Gastrocnemius medialis (tissue), 4 donors: ENCODE measurements around the gene TAF1B. TPM values are rescaled to one million over a fixed set of nuclear protein-coding genes. Genes with fewer than 3 reads are reported as not detected.

Experiments used
- ATAC-seq, 2 donors: fragments of 150-250 bp; one replicate each; pipeline ENCODE4 v1.9.1; 2016
- DNase-seq, 2 donors: peaks; one replicate each; pipeline ENCODE4 v3.0.0-alpha.2; 2019
- H3K27ac ChIP-seq, 4 donors: fragments of 200-600 bp; sonication (generic); 1 replicate in 1 of 4; 2 replicates in 3 of 4; pipeline ENCODE4 v1.5.1; 2016 to 2018; ENCODE audit warnings: mild to moderate bottlenecking in 2 of 4, moderate library complexity in 1 of 4
- H3K27me3 ChIP-seq, 3 donors: fragments of 200-600 bp; sonication (generic) in 2 of 3; 1 replicate in 1 of 3; 2 replicates in 2 of 3; pipeline versions ENCODE4 v1.5.1 to v1.6.0; 2016 to 2019; ENCODE audit warnings: mild to moderate bottlenecking in 1 of 3, moderate library complexity in 1 of 3
- H3K36me3 ChIP-seq, 2 donors: fragments of 200-600 bp; sonication (generic) in 1 of 2; one replicate each; pipeline ENCODE4 v1.5.1; 2017 to 2018
- H3K4me1 ChIP-seq, 2 donors: fragments of 200-600 bp; sonication (generic) in 1 of 2; one replicate each; pipeline ENCODE4 v1.5.1; 2016 to 2017; ENCODE audit warnings: mild to moderate bottlenecking in 2 of 2
- H3K4me3 ChIP-seq, 4 donors: fragments of 200-600 bp; sonication (generic) in 3 of 4; 1 replicate in 1 of 4; 2 replicates in 3 of 4; pipeline ENCODE4 v1.5.1; 2016 to 2019; ENCODE audit warnings: mild to moderate bottlenecking in 2 of 4
- H3K9me3 ChIP-seq, 3 donors: fragments of 200-600 bp; sonication (generic) in 2 of 3; 1 replicate in 1 of 3; 2 replicates in 2 of 3; pipeline ENCODE4 v1.5.1; 2016 to 2019
- POLR2A ChIP-seq, 2 donors: fragments of 450-650 bp; IDR thresholded peaks; one replicate each; pipeline ENCODE4 v1.6.1; 2017; ENCODE audit warnings: antibody characterized with exemption in 2 of 2, mild to moderate bottlenecking in 2 of 2, moderate library complexity in 2 of 2
- in situ Hi-C, 4 donors: fragments of 200-750 bp; cut with MboI; loops; one replicate each; pipeline versions ENCODE4 v1.15.0 to v1.8.0; 2017; ENCODE audit warnings: low sequenced_read_pairs in 4 of 4
- intact Hi-C: fragments of 100-400 bp; cut with DNase I; formaldehyde crosslinking; loops from one replicate; pipeline ENCODE4 v1.15.1; 2023; ENCODE audit warnings: low total_unique reads
- total RNA-seq, 4 donors: library from RNA; depleted of rRNA; stranded (reverse); fragments of >200 nt; gene quantifications; one replicate each; pipeline versions ENCODE4 v1.1.0 to v1.2.3, GENCODE V29; 2016
- TF ChIP-seq, protein P1 (sequence below), 5 experiments: fragments of 450-650 bp in 3 of 5; fragments of 200-600 bp in 2 of 5; sonication (generic) in 2 of 5; IDR thresholded peaks in 4 of 5; conservative IDR thresholded peaks in 1 of 5; 1 replicate in 4 of 5; 2 replicates in 1 of 5; pipeline ENCODE4 v1.5.1; 2016 to 2019; ENCODE audit warnings: antibody characterized with exemption in 5 of 5, mild to moderate bottlenecking in 3 of 5, moderate library complexity in 3 of 5

TAF1B gene
- total RNA-seq, 4 donors from 2014 or later: 5.0 to 8.4 (median 7.3) TPM

DNA sequence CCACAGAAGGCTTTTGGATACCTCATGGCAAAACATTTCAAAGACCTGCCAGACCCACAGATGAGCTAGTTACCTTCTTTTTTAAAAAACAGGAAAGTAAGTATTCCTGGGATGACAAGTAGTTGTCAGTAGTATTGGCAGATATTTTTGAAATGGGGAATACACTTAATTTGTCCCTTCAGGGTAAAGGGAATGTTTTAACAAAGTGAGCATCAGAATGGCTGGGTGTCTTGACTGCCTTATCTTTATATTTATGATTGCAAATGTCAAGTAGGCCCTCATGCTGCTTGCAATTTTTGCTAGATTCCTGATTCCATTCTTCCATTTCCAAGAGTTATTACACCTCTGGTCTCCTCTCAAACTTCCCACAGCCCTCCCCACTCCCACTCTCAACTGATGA, 4.9 kb upstream of the TAF1B start:
- DNase-seq: no peak
- H3K4me1 ChIP-seq: peaks cover 14 to 17% of the 10 kb centered on the region in 2 donors
- no peaks in the 10 kb centered on the region for H3K36me3 ChIP-seq
- no peak overlapping the region for H3K27ac ChIP-seq
- intact Hi-C loops (no loop called here), in situ Hi-C loops (loop anchor here in 1 of 4 donors (25.0 kb wide), 1 partner anchor 224 kb away; no protein-coding TSS in a partner anchor)
- H3K9me3 ChIP-seq: no peaks in the 10 kb centered on the region
- ATAC-seq: no peak
- H3K4me3 ChIP-seq: no peak overlapping the region
- TF ChIP-seq POLR2A (IDR thresholded peaks at IDR 0.05): no peak
- TF ChIP-seq, protein P1, sequence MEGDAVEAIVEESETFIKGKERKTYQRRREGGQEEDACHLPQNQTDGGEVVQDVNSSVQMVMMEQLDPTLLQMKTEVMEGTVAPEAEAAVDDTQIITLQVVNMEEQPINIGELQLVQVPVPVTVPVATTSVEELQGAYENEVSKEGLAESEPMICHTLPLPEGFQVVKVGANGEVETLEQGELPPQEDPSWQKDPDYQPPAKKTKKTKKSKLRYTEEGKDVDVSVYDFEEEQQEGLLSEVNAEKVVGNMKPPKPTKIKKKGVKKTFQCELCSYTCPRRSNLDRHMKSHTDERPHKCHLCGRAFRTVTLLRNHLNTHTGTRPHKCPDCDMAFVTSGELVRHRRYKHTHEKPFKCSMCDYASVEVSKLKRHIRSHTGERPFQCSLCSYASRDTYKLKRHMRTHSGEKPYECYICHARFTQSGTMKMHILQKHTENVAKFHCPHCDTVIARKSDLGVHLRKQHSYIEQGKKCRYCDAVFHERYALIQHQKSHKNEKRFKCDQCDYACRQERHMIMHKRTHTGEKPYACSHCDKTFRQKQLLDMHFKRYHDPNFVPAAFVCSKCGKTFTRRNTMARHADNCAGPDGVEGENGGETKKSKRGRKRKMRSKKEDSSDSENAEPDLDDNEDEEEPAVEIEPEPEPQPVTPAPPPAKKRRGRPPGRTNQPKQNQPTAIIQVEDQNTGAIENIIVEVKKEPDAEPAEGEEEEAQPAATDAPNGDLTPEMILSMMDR (IDR thresholded peaks at IDR 0.05 in 4 of 5, conservative IDR thresholded peaks at IDR 0.05 in 1 of 5): no peak
- no peaks in the 10 kb centered on the region for H3K27me3 ChIP-seq

DNA sequence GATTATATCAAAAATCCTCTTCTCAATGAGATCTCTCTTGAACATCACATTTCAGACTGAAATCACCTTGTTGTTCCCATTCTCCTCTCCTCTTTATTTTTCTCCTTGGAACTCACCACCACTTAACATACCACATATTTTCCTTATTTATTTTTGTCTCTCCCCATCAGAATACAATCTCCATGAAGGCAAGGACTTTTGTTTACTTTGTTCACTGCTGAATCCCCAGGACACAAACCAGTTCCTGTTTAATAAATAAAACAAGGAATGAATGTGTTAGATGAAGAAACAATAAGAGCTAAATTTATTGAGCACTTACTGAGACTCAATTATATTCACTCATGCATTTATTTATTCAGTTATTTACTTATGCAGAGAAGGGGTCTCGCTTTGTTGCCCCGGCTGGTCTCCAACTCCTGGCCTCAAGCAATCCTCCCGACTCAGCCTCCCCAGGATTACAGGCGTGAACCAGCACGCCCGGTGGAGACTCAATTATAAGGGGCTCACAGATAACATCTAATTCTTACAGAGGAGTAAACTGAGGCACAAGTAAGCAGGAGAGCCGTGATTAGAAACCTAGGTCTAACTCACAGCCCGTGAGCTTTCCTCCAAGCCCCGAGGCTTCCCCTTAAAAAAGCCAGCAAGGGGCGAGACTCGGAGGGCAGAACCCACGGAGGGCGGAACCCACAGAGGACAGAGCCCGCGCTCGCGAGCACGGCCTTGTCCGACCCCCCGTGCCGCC, 616 bp upstream of the TAF1B start:
- peaks cover 18 to 22% of the 10 kb centered on the region in 2 donors for H3K4me1 ChIP-seq
- peak overlapping the region; percentile 74 to 97 (median 90) for H3K4me3 ChIP-seq
- TF ChIP-seq, protein P1 (IDR thresholded peaks at IDR 0.05 in 4 of 5, conservative IDR thresholded peaks at IDR 0.05 in 1 of 5): no peak
- TF ChIP-seq POLR2A (IDR thresholded peaks at IDR 0.05): no peak
- peaks cover 0 to 15% of the 10 kb centered on the region in 2 donors for H3K36me3 ChIP-seq
- H3K27me3 ChIP-seq: no peaks in the 10 kb centered on the region
- intact Hi-C loops: loop anchor here (1.0 to 5.0 kb wide), 4 partner anchors 28 to 200 kb away; partner anchors contain the start of genes GRHL1 and KLF11
- peak overlapping the region; percentile 80 to 95 (median 88) for H3K27ac ChIP-seq
- no peaks in the 10 kb centered on the region for H3K9me3 ChIP-seq
- no peak for ATAC-seq
- no peak for DNase-seq
- in situ Hi-C loops: loop anchor here in 1 of 4 donors (25.0 kb wide), 1 partner anchor 220 kb away; no protein-coding TSS in a partner anchor

DNA sequence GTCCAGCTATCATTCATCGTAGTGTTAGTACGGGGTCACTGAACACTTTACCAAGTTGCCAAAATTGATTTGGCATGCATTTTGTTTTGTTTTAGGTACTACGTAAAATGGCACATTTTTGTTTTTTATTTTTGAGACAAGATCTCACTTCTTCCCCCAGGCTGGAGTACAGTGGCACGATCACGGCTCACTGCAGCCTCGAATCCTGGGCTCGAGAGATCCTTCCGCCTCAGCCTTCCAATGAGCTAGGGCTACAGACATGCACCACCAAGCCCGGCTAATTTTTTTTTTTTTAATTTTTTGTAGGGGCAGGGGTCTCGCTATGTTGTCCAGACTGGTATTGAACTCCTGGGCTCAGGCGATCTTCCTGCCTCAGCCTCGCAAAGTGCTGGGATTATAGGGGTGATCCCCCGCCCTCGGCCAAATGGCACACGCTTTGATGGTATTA, 786 bp downstream of the TAF1B start:
- TF ChIP-seq, protein P1 (IDR thresholded peaks at IDR 0.05 in 4 of 5, conservative IDR thresholded peaks at IDR 0.05 in 1 of 5): no peak
- no peak for TF ChIP-seq POLR2A (IDR thresholded peaks at IDR 0.05)
- H3K4me1 ChIP-seq: peaks cover 17 to 22% of the 10 kb centered on the region in 2 donors
- H3K27ac ChIP-seq: peak overlapping the region; percentile 80 to 95 (median 88)
- ATAC-seq (no peak), DNase-seq (no peak)
- no peaks in the 10 kb centered on the region for H3K9me3 ChIP-seq
- intact Hi-C loops: loop anchor here (5.0 kb wide), 2 partner anchors 42 to 198 kb away; partner anchors contain the start of gene KLF11
- H3K36me3 ChIP-seq: peaks cover 0 to 15% of the 10 kb centered on the region in 2 donors
- no peaks in the 10 kb centered on the region for H3K27me3 ChIP-seq
- in situ Hi-C loops: loop anchor here in 1 of 4 donors (25.0 kb wide), 1 partner anchor 218 kb away; no protein-coding TSS in a partner anchor
- H3K4me3 ChIP-seq: peak overlapping the region; percentile 74 to 97 (median 90)

DNA sequence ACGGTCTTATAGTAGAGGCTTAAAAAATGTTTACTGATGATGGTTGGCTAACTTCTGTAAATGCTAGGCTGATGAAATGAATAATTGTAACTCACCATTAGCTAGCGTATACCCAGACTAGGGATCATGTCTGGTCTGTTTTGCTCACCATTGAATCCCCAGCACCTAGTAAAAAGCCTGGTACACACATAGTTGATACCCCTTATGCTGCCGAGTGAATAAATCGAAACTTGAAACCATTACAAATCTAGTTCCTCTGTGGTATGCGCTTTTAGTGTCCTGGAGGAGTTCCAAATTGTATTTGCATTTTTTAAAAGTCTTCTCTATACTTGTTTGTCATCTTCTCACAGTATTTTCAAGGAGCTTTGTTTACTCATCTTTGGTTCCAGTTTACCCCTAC, 1.3 kb downstream of the TAF1B start:
- no peak for ATAC-seq
- DNase-seq: no peak
- TF ChIP-seq POLR2A (IDR thresholded peaks at IDR 0.05): no peak
- TF ChIP-seq, protein P1 (IDR thresholded peaks at IDR 0.05 in 4 of 5, conservative IDR thresholded peaks at IDR 0.05 in 1 of 5): no peak
- Histone ChIP-seq H3K27ac (peak overlapping the region in 2 of 4 donors; percentile 80 to 95), H3K4me3 (peak overlapping the region; percentile 74 to 97 (median 90)), H3K4me1 (peaks cover 17 to 22% of the 10 kb centered on the region in 2 donors), H3K9me3 (no peaks in the 10 kb centered on the region), H3K27me3 (no peaks in the 10 kb centered on the region), H3K36me3 (peaks cover 0 to 19% of the 10 kb centered on the region in 2 donors)
- intact Hi-C loops: loop anchor here (5.0 kb wide), 2 partner anchors 42 to 198 kb away; partner anchors contain the start of gene KLF11
- in situ Hi-C loops: loop anchor here in 1 of 4 donors (25.0 kb wide), 1 partner anchor 218 kb away; no protein-coding TSS in a partner anchor
